MCF 10A (cell line): ENCODE data around the gene PNRC1. TPM values are rescaled to one million over a fixed set of nuclear protein-coding genes. Genes with fewer than 3 reads are reported as not detected.

Experiments used
- BruUV-seq: library from RNA; stranded (reverse); fragments of 400-500 nt; replicated peaks from 2 replicates; lab custom pipeline; 2021; lab: Mats Ljungman, UMichigan
- CTCF ChIA-PET: fragments of 300-600 bp; sonication (Branson Sonifier 250); formaldehyde crosslinking; extraction: SDS; loops from one replicate; lab custom pipeline; 2021; ENCODE audit warnings: antibody characterized with exemption, inconsistent platforms; lab: Yijun Ruan, JAX
- POLR2A ChIA-PET: fragments of 300-600, 350-650 bp; sonication (Branson Sonifier 250); formaldehyde crosslinking; extraction: SDS; loops from one replicate; lab custom pipeline; 2020; ENCODE audit warnings: antibody characterized with exemption, inconsistent platforms; lab: Yijun Ruan, JAX
- DNase-seq: peaks from one replicate; pipeline ENCODE4 v3.0.0-alpha.2; 2018; ENCODE audit not compliant: unreplicated experiment
- H3K27ac Mint-ChIP-seq: one replicate; pipeline ENCODE4 v1.8.0; 2022; ENCODE audit warnings: mild to moderate bottlenecking, low read depth, mixed read lengths; ENCODE audit not compliant: unreplicated experiment
- H3K27me3 Mint-ChIP-seq: one replicate; pipeline ENCODE4 v1.8.0; 2022; ENCODE audit warnings: mixed read lengths; ENCODE audit not compliant: insufficient read depth, unreplicated experiment
- H3K36me3 Mint-ChIP-seq: one replicate; pipeline ENCODE4 v1.8.0; 2022; ENCODE audit warnings: mild to moderate bottlenecking, moderate library complexity, mixed read lengths; ENCODE audit not compliant: insufficient read depth, unreplicated experiment
- H3K4me1 Mint-ChIP-seq: one replicate; pipeline ENCODE4 v1.8.0; 2022; ENCODE audit warnings: mixed read lengths; ENCODE audit not compliant: insufficient read depth, unreplicated experiment
- H3K4me3 Mint-ChIP-seq: one replicate; pipeline ENCODE4 v1.8.0; 2022; ENCODE audit warnings: mild to moderate bottlenecking, moderate library complexity, mixed read lengths; ENCODE audit not compliant: unreplicated experiment
- H3K9me3 Mint-ChIP-seq: one replicate; pipeline ENCODE4 v1.8.0; 2022; ENCODE audit warnings: mixed read lengths; ENCODE audit not compliant: unreplicated experiment
- CTCF ChIP-seq: fragments of 200-600 bp; IDR thresholded peaks from one replicate; pipeline ENCODE4 v1.8.0; 2022; ENCODE audit warnings: antibody characterized with exemption, mild to moderate bottlenecking; ENCODE audit not compliant: unreplicated experiment
- intact Hi-C: fragments of 100-400 bp; cut with micrococcal nuclease; formaldehyde crosslinking; loops from 2 replicates; pipeline ENCODE4 v1.14.1; 2022
- total RNA-seq: library from RNA; stranded (reverse); gene quantifications from 2 replicates; pipeline ENCODE4 v1.2.3, GENCODE V29; 2022

PNRC1 gene
- total RNA-seq, 1 experiment from 2014 or later: 158 TPM

- peaks cover 47% of the 10 kb centered on the region for H3K36me3 Mint-ChIP-seq
- peaks cover 14% of the 10 kb centered on the region for H3K4me1 Mint-ChIP-seq
- H3K27me3 Mint-ChIP-seq: no peaks in the 10 kb centered on the region
- no peak for TF ChIP-seq CTCF
- H3K9me3 Mint-ChIP-seq: no peaks in the 10 kb centered on the region
- CTCF ChIA-PET: interaction anchor here (0.8 to 4.4 kb wide), 11 partner anchors 9 to 96 kb away, joined by 3 to 36 read pairs (median 7); partner anchors contain the start of gene PM20D2
- TSS peak; percentile 92 for BruUV-seq
- intact Hi-C loops: loop anchor here (1.0 to 5.0 kb wide), 3 partner anchors 44 to 96 kb away; partner anchors contain the start of gene PM20D2
- POLR2A ChIA-PET: interaction anchor here (0.6 to 12.6 kb wide), 39 partner anchors 9 to 1379 kb away, joined by 3 to 573 read pairs (median 5); partner anchors contain the start of genes PM20D2, RNGTT, SRSF12 and UBE2J1
- peak overlapping the region; percentile 92 for H3K27ac Mint-ChIP-seq
- DNase-seq: peak; percentile 71
- peak overlapping the region; percentile 96 for H3K4me3 Mint-ChIP-seq
These were observed 878 bp upstream of the PNRC1 start for GRCh38 chr6:89079511-89080234.

DNA sequence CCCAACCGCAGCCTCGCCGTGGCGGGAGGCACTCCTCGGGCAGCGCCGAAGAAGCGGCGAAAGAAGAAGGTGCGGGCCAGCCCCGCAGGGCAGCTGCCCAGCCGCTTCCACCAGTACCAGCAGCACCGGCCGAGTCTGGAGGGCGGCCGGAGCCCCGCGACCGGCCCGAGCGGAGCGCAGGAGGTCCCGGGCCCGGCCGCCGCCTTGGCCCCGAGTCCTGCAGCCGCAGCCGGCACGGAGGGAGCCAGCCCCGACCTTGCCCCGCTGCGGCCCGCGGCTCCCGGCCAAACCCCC lies 525 bp downstream of the PNRC1 start:
- CTCF ChIA-PET: interaction anchor here (0.6 to 4.4 kb wide), 4 partner anchors 45 to 1017 kb away, joined by 3 to 36 read pairs (median 14); no protein-coding TSS in a partner anchor

DNA sequence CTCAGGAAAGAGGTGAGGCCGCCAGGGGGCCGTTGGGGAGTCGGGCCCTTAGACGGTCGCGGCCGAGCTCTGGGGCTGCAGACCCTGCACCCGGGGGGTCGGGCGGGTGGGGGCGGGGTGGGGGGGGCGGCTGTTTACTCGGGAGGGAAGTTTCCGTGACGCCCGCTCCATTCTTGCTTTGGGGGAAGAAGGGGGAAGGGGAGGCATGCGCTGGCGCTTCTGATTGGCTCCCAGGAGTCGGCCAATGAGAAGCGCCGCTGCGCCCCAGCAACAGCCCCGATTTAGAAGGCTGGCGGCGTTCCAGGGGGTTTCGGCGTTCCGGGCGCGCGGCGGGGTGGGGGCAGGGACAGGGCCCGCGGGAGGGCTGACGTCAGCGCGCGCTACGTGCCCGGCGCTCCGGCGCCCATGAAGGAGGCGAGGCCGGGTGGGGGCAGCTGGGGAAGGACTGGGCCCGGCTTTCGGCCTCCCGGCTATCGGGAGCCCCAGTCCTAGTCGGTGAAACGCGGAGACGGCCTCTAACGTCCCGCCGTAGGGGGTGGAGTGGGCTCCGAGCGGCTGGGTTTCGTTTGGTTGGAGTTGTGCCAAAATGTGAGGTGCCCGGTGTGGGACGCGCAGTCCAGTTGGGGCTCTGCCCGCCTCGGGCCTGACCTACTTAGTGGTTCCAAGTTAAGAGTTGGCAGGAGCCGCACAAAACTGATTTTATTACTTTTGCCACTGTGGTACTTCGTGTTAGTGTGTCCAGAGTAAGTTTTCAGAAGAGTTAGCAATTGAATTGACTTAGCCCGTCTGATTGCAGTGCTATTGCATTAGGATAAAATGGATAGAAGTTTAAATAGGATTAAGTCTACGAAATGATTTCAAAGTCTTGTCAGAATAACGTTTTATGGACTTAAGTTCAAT lies 1.1 kb downstream of the PNRC1 start:
- no TSS peak for BruUV-seq
- CTCF ChIA-PET: interaction anchor here (0.6 to 6.9 kb wide), 6 partner anchors 46 to 99 kb away, joined by 3 to 60 read pairs (median 15); no protein-coding TSS in a partner anchor
- H3K27ac Mint-ChIP-seq: peak overlapping the region; percentile 92
- TF ChIP-seq CTCF: peak; percentile 10
- H3K27me3 Mint-ChIP-seq: no peaks in the 10 kb centered on the region
- peak; percentile 97 for DNase-seq
- H3K4me3 Mint-ChIP-seq: peak overlapping the region; percentile 96
- H3K4me1 Mint-ChIP-seq: peaks cover 25% of the 10 kb centered on the region
- no peaks in the 10 kb centered on the region for H3K9me3 Mint-ChIP-seq
- intact Hi-C loops: loop anchor here (5.0 kb wide), 1 partner anchor 66 kb away; the partner anchor contains the start of gene PM20D2
- POLR2A ChIA-PET: interaction anchor here (0.7 to 12.6 kb wide), 32 partner anchors 13 to 557 kb away, joined by 3 to 573 read pairs (median 6); partner anchors contain the start of genes LYRM2, PM20D2, RNGTT and SRSF12
- peaks cover 67% of the 10 kb centered on the region for H3K36me3 Mint-ChIP-seq

More for the DNA sequence above, 525 bp downstream of the PNRC1 start:
- Mint-ChIP-seq H3K27ac (peak overlapping the region; percentile 92), H3K9me3 (no peaks in the 10 kb centered on the region), H3K4me3 (peak overlapping the region; percentile 96), H3K36me3 (peaks cover 61% of the 10 kb centered on the region), H3K27me3 (no peaks in the 10 kb centered on the region), H3K4me1 (peaks cover 19% of the 10 kb centered on the region)
- intact Hi-C loops: loop anchor here (5.0 kb wide), 1 partner anchor 66 kb away; the partner anchor contains the start of gene PM20D2
- TF ChIP-seq CTCF: no peak
- BruUV-seq: no TSS peak
- DNase-seq: no peak
- POLR2A ChIA-PET: interaction anchor here (0.7 to 12.6 kb wide), 31 partner anchors 12 to 748 kb away, joined by 3 to 573 read pairs (median 6); partner anchors contain the start of genes CASP8AP2, LYRM2, PM20D2 and RNGTT
